ENCODE results near the gene TMCO4.

- TF ChIP-seq MAX (IDR thresholded peaks at IDR 0.05): no peak
- no peak for TF ChIP-seq RAD21 (IDR thresholded peaks at IDR 0.05; ENCODE audit: low read depth)
- no peak for TF ChIP-seq YY1 (IDR thresholded peaks at IDR 0.05; ENCODE audit: low read depth)
- no peak for TF ChIP-seq TEAD4 (IDR thresholded peaks at IDR 0.05)
- no peak for TF ChIP-seq NFIC (IDR thresholded peaks at IDR 0.05)
- TF ChIP-seq EGR1 (IDR thresholded peaks at IDR 0.05): no peak
- TF ChIP-seq EP300 (IDR thresholded peaks at IDR 0.05; ENCODE audit: borderline replicate concordance): no peak
- TF ChIP-seq CEBPB (IDR thresholded peaks at IDR 0.05): no peak
- no peak for TF ChIP-seq USF1 (IDR thresholded peaks at IDR 0.05)
- no peak for TF ChIP-seq TCF12 (IDR thresholded peaks at IDR 0.05; ENCODE audit: low read depth)
- no peak for TF ChIP-seq REST (IDR thresholded peaks at IDR 0.05; ENCODE audit: low read depth)
- no peak for TF ChIP-seq TAF1 (IDR thresholded peaks at IDR 0.05; ENCODE audit: low read depth)
Measured at GRCh38 chr1:19688041-19688842, 111.5 kb downstream of the TMCO4 start.
